Mesodermal cell (in vitro differentiated cells): ENCODE data around the gene HAUS3.

Experiments
- H3K27ac ChIP-seq: 2 replicates; pipeline ENCODE4 v1.7.0; 2013; ENCODE audit warnings: mild to moderate bottlenecking, low read depth, low read length, moderate library complexity; ENCODE audit not compliant: severe bottlenecking
- H3K36me3 ChIP-seq: 2 replicates; pipeline ENCODE4 v1.7.1; 2013; ENCODE audit warnings: mild to moderate bottlenecking, low read length, moderate library complexity; ENCODE audit not compliant: control insufficient read depth, insufficient read depth
- H3K4me1 ChIP-seq: one replicate; pipeline ENCODE4 v1.7.1; 2013; ENCODE audit warnings: mild to moderate bottlenecking, low read length; ENCODE audit not compliant: insufficient read depth, control insufficient read depth, poor library complexity, severe bottlenecking
- H3K4me3 ChIP-seq: 2 replicates; pipeline ENCODE4 v1.7.0; 2013; ENCODE audit warnings: low read length, control low read depth, mild to moderate bottlenecking; ENCODE audit not compliant: insufficient read depth, poor library complexity, severe bottlenecking; ENCODE audit errors: extremely low read depth
- H3K9me3 ChIP-seq: 2 replicates; pipeline ENCODE4 v1.7.1; 2013; ENCODE audit warnings: mild to moderate bottlenecking, low read length, moderate library complexity; ENCODE audit not compliant: control insufficient read depth
- whole genome bisulfite sequencing, 2 experiments: methylation state at CpG; one replicate each; pipeline ENCODE4 v1.1.5; 2013; ENCODE audit warnings: missing lambda C conversion rate in 2 of 2; ENCODE audit not compliant: insufficient coverage in 2 of 2; 5-methylcytosine and 5-hydroxymethylcytosine counted together

Gene HAUS3

GRCh38 chr4:2193326-2193725, 48.6 kb downstream of the HAUS3 start:
- WGBS, 2 experiments: 88 to 98% methylated on average over 6 of the region's 7 CpGs
- H3K27ac ChIP-seq: no peak overlapping the region

GRCh38 chr4:2186865-2187172, 55.1 kb downstream of the HAUS3 start:
- H3K4me3 ChIP-seq: no peak overlapping the region
- no peaks in the 10 kb centered on the region for H3K4me1 ChIP-seq
- H3K27ac ChIP-seq: no peak overlapping the region

More at GRCh38 chr4:2193326-2193725, 48.6 kb downstream of the HAUS3 start:
- Histone ChIP-seq H3K9me3 (no peaks in the 10 kb centered on the region), H3K4me1 (no peaks in the 10 kb centered on the region), H3K4me3 (no peak overlapping the region), H3K36me3 (no peaks in the 10 kb centered on the region)

GRCh38 chr4:2186133-2186864, 55.6 kb downstream of the HAUS3 start:
- H3K4me3 ChIP-seq: no peak overlapping the region
- H3K4me1 ChIP-seq: no peaks in the 10 kb centered on the region
- peaks cover 6% of the 10 kb centered on the region for H3K9me3 ChIP-seq
- 32 to 49% methylated on average over 4 to 8 of the region's 9 CpGs for WGBS, 2 experiments
- H3K36me3 ChIP-seq: no peaks in the 10 kb centered on the region
- H3K27ac ChIP-seq: no peak overlapping the region

More at GRCh38 chr4:2186865-2187172, 55.1 kb downstream of the HAUS3 start:
- H3K36me3 ChIP-seq: no peaks in the 10 kb centered on the region
- H3K9me3 ChIP-seq: peaks cover 6% of the 10 kb centered on the region

GRCh38 chr4:2183394-2183793, 58.5 kb downstream of the HAUS3 start:
- Histone ChIP-seq H3K4me3 (no peak overlapping the region), H3K36me3 (no peaks in the 10 kb centered on the region), H3K4me1 (no peaks in the 10 kb centered on the region), H3K9me3 (peaks cover 6% of the 10 kb centered on the region), H3K27ac (no peak overlapping the region)

GRCh38 chr4:2182994-2183393, 58.9 kb downstream of the HAUS3 start:
- Histone ChIP-seq H3K36me3 (no peaks in the 10 kb centered on the region), H3K9me3 (peaks cover 6% of the 10 kb centered on the region), H3K4me3 (no peak overlapping the region), H3K27ac (no peak overlapping the region), H3K4me1 (no peaks in the 10 kb centered on the region)
- WGBS, 2 experiments: 60 to 100% methylated on average over 1 to 2 of the region's 3 CpGs

DNA sequence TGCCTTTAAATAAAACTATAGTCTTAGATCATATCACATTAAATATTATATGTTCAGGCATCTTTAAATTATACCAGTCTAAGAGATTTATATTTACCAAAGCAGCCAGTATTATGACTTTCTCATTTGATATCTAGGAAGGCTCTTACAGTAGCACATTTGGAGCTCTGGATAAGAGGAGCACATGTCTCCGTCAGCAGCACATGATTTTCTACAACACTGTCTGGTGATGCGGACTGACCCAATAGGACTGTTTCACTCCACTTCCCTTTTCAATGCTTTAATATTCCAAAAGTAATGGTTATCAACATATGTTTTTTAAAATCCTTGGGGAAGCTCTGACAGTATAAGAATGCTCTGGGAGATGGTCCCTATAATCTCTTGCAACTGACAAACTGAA, 61.5 kb downstream of the HAUS3 start:
- Histone ChIP-seq H3K4me3 (no peak overlapping the region), H3K9me3 (peaks cover 6% of the 10 kb centered on the region)
- 100% methylated on average over 1 of the region's 2 CpGs; no CpG with 5 or more reads in 1 of the 2 experiments for WGBS, 2 experiments

GRCh38 chr4:2179717-2180116, 62.2 kb downstream of the HAUS3 start:
- no peaks in the 10 kb centered on the region for H3K4me1 ChIP-seq
- peaks cover 6% of the 10 kb centered on the region for H3K9me3 ChIP-seq
- WGBS, 2 experiments: 87% methylated on average over 7 of the region's 7 CpGs
- no peaks in the 10 kb centered on the region for H3K36me3 ChIP-seq
- no peak overlapping the region for H3K27ac ChIP-seq
- H3K4me3 ChIP-seq: no peak overlapping the region

More for the DNA sequence above, 61.5 kb downstream of the HAUS3 start:
- H3K27ac ChIP-seq: no peak overlapping the region
- H3K36me3 ChIP-seq: no peaks in the 10 kb centered on the region
- no peaks in the 10 kb centered on the region for H3K4me1 ChIP-seq

DNA sequence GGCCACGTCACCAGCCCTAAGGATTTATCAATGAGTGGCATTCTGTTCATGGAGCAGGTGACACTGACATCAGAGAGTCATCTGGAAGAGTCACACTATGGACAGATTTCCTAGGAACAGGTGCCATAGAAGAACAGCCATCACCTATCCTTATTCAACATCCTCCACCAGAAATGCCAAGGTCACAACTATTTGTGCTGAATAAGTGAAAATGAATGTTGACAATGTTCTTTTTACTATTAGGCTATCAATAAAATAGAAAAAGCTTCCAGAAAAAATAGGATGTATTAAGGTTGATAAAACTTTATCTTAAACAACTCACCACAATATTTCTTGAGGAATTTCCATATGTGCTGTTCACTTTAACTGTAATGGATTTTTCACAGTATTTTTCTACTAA, 62.9 kb downstream of the HAUS3 start:
- no peak overlapping the region for H3K27ac ChIP-seq
- H3K9me3 ChIP-seq: peaks cover 6% of the 10 kb centered on the region
- H3K4me3 ChIP-seq: no peak overlapping the region
- 100% methylated on average over 1 of the region's 1 CpG for WGBS, 2 experiments
- no peaks in the 10 kb centered on the region for H3K36me3 ChIP-seq
- H3K4me1 ChIP-seq: no peaks in the 10 kb centered on the region
